ENCODE data around the gene CDH26.

CDH26 gene

GRCh38 chr20:59997896-59998295 lies 39.7 kb downstream of the CDH26 start:
- no peak overlapping the region for H3K27ac ChIP-seq (ENCODE audit: low read length)
- no peak overlapping the region for H3K9ac ChIP-seq (ENCODE audit: low read length)
- H2AFZ ChIP-seq (ENCODE audit: low read length): no peak overlapping the region
- H3K4me3 ChIP-seq (ENCODE audit: low read length): no peak overlapping the region
- no peaks in the 10 kb centered on the region for H3K36me3 ChIP-seq (replicated peaks; ENCODE audit: insufficient read depth, low read length)
- no peak overlapping the region for H3K4me2 ChIP-seq (ENCODE audit: low read depth, low read length)
- no peak for DNase-seq
- H3K9me2 ChIP-seq (replicated peaks; ENCODE audit: insufficient read depth, low read length): no peaks in the 10 kb centered on the region
- H3F3A ChIP-seq (ENCODE audit: insufficient read depth, low read length): no peaks in the 10 kb centered on the region
- H3K9me3 ChIP-seq (replicated peaks; ENCODE audit: insufficient read depth, low read length): no peaks in the 10 kb centered on the region
- TF ChIP-seq CTCF (IDR thresholded peaks at IDR 0.05; ENCODE audit: low read length) (no peak), EZH2 (optimal IDR thresholded peaks at IDR 0.05; ENCODE audit: low read depth, low read length) (no peak), EZH2phosphoT487 (IDR thresholded peaks at IDR 0.05; ENCODE audit: low read length) (no peak)
- no peaks in the 10 kb centered on the region for H3K79me2 ChIP-seq (ENCODE audit: low read length)
- H4K20me1 ChIP-seq (ENCODE audit: insufficient read depth, low read length): no peaks in the 10 kb centered on the region
- H3K4me1 ChIP-seq (ENCODE audit: low read length): no peaks in the 10 kb centered on the region
- no peaks in the 10 kb centered on the region for H3K27me3 ChIP-seq (replicated peaks; ENCODE audit: insufficient read depth, low read length)

- no peak overlapping the region for H3K9ac ChIP-seq (ENCODE audit: low read length)
- H3K36me3 ChIP-seq (replicated peaks; ENCODE audit: insufficient read depth, low read length): no peaks in the 10 kb centered on the region
- no peak for DNase-seq
- H3K4me3 ChIP-seq (ENCODE audit: low read length): no peak overlapping the region
- no peaks in the 10 kb centered on the region for H3F3A ChIP-seq (ENCODE audit: insufficient read depth, low read length)
- no peaks in the 10 kb centered on the region for H3K4me1 ChIP-seq (ENCODE audit: low read length)
- H3K27me3 ChIP-seq (replicated peaks; ENCODE audit: insufficient read depth, low read length): no peaks in the 10 kb centered on the region
- H3K9me3 ChIP-seq (replicated peaks; ENCODE audit: insufficient read depth, low read length): no peaks in the 10 kb centered on the region
- no peak overlapping the region for H2AFZ ChIP-seq (ENCODE audit: low read length)
- H3K9me2 ChIP-seq (replicated peaks; ENCODE audit: insufficient read depth, low read length): no peaks in the 10 kb centered on the region
- H3K79me2 ChIP-seq (ENCODE audit: low read length): no peaks in the 10 kb centered on the region
- no peak overlapping the region for H3K4me2 ChIP-seq (ENCODE audit: low read depth, low read length)
- no peak overlapping the region for H3K27ac ChIP-seq (ENCODE audit: low read length)
- no peak for TF ChIP-seq EZH2phosphoT487 (IDR thresholded peaks at IDR 0.05; ENCODE audit: low read length)
- no peak for TF ChIP-seq EZH2 (optimal IDR thresholded peaks at IDR 0.05; ENCODE audit: low read depth, low read length)
- TF ChIP-seq CTCF (IDR thresholded peaks at IDR 0.05; ENCODE audit: low read length): no peak
- no peaks in the 10 kb centered on the region for H4K20me1 ChIP-seq (ENCODE audit: insufficient read depth, low read length)
Observed at GRCh38 chr20:59999502-59999901, 41.3 kb downstream of the CDH26 start.

GRCh38 chr20:60000271-60001042 lies 42.2 kb downstream of the CDH26 start:
- H3K9me2 ChIP-seq (replicated peaks; ENCODE audit: insufficient read depth, low read length): no peaks in the 10 kb centered on the region
- no peaks in the 10 kb centered on the region for H3K4me1 ChIP-seq (ENCODE audit: low read length)
- H3K27ac ChIP-seq (ENCODE audit: low read length): no peak overlapping the region
- H3K27me3 ChIP-seq (replicated peaks; ENCODE audit: insufficient read depth, low read length): no peaks in the 10 kb centered on the region
- no peak overlapping the region for H3K9ac ChIP-seq (ENCODE audit: low read length)
- no peaks in the 10 kb centered on the region for H3K79me2 ChIP-seq (ENCODE audit: low read length)
- H4K20me1 ChIP-seq (ENCODE audit: insufficient read depth, low read length): no peaks in the 10 kb centered on the region
- H3K9me3 ChIP-seq (replicated peaks; ENCODE audit: insufficient read depth, low read length): no peaks in the 10 kb centered on the region
- DNase-seq: no peak
- H2AFZ ChIP-seq (ENCODE audit: low read length): no peak overlapping the region
- H3K36me3 ChIP-seq (replicated peaks; ENCODE audit: insufficient read depth, low read length): no peaks in the 10 kb centered on the region
- H3F3A ChIP-seq (ENCODE audit: insufficient read depth, low read length): no peaks in the 10 kb centered on the region
- no peak overlapping the region for H3K4me3 ChIP-seq (ENCODE audit: low read length)
- TF ChIP-seq CTCF (IDR thresholded peaks at IDR 0.05; ENCODE audit: low read length) (no peak), EZH2phosphoT487 (IDR thresholded peaks at IDR 0.05; ENCODE audit: low read length) (no peak), EZH2 (optimal IDR thresholded peaks at IDR 0.05; ENCODE audit: low read depth, low read length) (no peak)
- no peak overlapping the region for H3K4me2 ChIP-seq (ENCODE audit: low read depth, low read length)
